Renal cortical epithelial cell (primary cell): ENCODE measurements around the gene CEP170. TPM values are rescaled to one million over a fixed set of nuclear protein-coding genes. Genes with fewer than 3 reads are reported as not detected.
"Not testable (repeated sequence)": the region's sequence is repeated elsewhere in the genome, so short reads cannot be mapped to it uniquely, and the experiment has no call there.

Experiments used
- DNase-seq: peaks from one replicate; pipeline ENCODE4 v3.0.0-alpha.2; 2011; ENCODE audit warnings: low read depth
- total RNA-seq: library from RNA; depleted of rRNA; stranded (reverse); fragments of >200 nt; gene quantifications from 2 replicates; pipeline ENCODE4 v1.2.3, GENCODE V29; 2014

The CEP170 gene
- total RNA-seq, 1 donor from 2014 or later: 76.9 TPM

DNA sequence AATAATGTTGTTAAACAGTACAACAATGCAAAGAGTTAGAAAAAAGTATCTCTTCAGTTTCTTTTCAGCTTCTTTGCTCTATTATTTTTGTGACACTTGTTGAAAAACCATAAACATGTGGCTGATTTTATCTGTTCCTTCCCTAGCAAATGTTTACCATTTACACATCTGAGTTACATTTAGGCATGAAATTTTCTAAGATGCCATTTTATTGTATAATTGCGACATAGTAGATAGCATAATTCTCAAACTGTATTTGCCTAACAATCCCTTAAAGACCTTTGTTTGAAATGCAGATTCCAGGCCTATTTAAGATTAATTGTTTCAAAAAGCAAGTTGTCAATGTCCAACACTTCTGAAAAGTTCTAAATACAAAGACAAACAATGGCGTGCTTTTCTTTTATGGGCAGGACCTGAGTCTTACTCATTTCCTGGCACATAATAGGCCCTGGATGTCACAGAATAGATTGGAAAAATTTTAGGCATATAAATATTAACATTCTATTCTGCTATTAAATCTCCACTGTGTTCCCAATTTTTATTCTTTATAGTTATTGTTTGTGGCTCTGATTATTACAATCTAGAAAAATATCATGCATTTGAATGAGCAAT, 81.2 kb downstream of the CEP170 start:
- not testable (repeated sequence) for DNase-seq

DNA sequence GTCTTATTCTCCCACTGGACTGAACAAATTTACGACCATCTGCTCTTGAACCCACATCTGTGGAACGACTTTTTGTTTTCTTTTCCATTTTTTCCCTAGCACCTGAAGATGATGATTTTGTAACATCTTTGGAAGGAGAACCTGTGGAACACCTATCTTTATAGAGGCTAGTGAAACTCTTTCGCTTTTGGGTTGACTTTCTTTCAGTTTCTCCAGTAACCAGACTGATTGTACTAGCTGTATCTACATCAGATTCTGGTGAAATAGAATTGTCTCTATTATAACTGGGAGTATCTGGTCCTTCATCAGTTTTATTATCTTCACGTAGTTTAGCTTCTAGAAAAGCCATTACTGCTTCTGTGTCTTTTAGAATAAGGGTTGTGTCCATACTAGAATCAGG, 90.2 kb downstream of the CEP170 start:
- DNase-seq: not testable (repeated sequence)

DNA sequence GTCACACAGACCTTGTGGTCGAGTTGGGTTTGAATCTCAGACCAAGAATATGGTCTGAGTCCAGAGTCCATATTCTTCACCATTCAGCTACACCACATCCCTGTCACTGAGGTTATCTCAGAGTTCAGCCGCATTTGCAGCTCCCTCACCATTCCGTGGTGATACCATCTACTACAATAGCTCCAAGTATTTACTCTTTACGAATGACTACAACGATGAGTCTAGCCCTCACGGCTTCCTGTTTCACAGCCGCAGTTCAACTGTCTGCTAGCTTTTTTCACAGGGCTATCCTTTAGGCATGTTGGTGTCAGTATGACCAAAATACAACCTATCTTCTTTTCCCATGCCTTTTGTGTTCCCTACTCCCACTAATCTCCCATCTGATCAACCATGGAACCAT, 104.2 kb downstream of the CEP170 start:
- not testable (repeated sequence) for DNase-seq

DNA sequence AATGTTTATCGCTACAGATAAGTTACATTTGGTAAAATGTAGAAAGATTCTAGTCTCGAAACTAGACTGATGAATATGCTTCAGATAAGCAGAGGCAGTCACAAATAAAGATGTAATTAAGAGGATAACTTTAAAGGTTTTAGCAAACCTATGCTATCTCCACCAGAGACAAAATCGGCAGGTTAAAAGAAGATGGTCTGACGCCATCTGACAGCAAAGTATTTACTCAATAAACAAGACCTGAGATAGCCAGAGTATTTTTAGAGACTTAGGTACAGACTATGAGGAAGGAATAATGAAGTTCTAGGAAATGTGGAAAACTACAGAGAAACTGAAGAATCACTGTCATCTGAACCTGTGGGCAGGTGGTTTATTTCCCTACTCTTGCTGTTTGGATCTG, 106.0 kb downstream of the CEP170 start:
- not testable (repeated sequence) for DNase-seq

DNA sequence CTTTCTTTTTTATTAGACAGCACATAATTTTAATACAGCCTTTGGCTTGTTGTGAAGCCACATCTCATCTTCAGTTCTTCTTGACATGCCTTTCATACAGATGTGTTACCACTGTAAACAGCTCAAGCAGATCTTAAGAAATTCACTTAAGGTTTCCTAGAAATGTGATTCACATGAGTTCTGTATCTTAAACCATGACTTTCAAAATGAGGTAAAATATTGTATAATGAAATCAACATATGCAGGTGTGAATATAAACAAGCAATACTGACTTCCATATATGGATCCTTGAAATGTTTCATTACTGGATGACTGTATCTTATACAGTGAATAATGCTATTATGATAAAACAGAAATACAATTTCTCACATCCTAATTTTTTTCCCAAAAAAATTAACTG, 107.7 kb downstream of the CEP170 start:
- not testable (repeated sequence) for DNase-seq

DNA sequence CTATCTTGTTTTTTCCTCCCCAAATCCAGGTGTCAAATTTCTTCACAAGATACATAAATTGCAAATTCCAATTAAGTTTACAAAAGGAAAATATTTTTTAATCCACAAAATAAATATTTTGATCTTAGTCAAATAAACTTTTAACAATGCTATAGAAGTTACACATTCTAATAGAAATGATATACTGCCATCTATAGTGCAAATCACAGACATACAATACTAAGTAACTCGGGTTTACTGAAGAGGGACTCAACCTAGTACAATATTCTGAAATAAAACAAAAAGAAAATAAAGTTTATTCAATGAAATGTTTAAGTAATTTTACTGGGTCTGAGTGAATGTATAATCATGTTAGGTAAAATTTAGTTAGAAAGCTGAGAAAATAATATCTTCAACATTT, 114.6 kb downstream of the CEP170 start:
- not testable (repeated sequence) for DNase-seq

DNA sequence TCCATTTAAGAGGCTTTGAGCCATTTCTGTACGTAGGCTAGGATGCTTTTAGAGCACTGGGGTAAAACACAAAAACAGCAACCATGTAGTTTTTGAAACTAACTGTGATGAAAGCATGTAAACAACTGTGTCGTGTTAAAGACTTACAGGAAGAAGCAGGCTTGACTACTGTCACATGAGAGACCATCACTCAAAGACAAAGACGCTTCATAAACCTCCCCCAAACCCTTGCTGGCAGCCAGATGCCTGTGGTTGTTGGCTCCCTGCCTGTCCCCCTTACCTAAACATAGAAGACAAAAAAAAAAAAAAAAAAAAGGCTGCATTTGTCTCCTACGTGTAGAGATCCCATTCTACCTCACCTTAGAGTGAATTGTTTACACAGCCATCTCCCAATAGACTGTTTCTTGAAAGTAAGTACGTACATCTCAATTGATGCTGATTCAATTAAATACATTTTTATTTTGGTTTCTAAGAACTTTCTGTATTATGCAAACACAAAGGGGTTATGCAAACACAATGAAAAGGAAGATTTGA, 132.1 kb downstream of the CEP170 start:
- DNase-seq: not testable (repeated sequence)

DNA sequence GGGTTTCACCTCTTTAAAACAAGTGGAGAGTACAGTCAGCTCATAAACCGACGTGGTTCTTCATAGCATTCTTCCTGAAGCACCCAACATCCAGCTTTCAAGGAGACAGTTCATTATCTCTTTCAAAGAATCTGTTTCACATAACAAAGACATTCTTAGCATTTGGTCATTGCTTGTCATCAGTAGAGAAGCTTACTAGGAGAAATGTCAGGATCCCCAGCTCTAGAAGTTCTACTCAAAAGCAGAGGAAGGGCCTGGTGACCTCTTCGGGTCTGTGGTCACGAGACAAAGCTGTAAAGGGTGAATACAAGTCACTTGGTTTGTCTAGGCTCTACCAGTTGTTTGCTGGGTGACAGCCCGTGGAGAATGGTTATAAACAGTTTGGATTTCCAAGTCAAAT, 133.1 kb downstream of the CEP170 start:
- not testable (repeated sequence) for DNase-seq

DNA sequence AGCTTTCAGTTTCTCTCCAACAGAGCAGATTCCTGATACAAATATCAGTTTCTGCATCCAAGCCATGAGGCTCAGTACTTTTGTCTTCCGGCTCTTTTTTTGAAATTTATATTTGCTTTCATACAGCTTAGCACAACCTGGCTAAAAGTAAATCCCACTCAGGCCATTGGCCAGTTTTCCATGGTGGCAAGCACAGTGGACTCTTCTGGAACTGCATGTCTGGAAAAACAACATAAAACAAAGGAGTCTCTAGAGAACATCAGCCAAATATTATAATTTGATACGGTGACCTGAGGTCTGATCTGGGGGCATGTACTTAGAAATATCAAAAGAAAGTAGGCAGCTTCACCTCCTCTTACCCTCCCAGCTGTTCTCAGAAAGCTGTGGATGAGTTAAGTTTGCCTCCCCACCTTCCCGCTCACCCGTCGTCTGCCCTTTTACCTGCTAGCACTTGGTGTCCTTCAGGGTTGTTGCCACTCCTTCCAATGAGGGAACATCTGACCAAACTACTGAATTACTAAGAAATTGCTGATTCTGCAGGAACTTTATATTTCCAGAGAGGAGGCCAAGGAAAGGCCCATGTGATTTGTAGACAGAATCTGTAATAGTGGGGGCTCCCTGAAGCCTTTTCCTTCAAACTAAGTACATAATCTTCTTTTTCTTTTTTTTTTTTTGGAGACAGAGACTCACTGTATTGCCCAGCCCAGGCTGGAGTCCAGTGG, 136.3 kb downstream of the CEP170 start:
- DNase-seq: not testable (repeated sequence)

DNA sequence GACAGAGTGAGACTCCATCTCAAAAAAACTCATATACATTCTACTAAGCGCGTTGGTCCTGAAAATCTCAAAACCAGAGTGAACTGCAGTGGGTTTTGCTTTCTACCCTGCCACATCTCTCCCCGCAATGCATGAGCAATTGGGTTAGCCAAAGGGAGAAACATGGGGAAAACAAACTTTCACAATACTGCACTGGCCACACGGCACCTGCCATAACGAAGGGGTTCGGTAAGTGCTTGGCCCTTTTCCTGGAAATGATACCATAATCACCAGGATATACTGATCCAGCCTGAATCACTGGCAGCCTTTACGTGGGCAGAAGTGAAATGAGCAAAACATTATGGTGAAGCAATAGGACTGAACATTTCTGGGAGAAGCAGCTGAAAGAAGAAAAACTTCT, 138.9 kb downstream of the CEP170 start:
- DNase-seq: not testable (repeated sequence)

DNA sequence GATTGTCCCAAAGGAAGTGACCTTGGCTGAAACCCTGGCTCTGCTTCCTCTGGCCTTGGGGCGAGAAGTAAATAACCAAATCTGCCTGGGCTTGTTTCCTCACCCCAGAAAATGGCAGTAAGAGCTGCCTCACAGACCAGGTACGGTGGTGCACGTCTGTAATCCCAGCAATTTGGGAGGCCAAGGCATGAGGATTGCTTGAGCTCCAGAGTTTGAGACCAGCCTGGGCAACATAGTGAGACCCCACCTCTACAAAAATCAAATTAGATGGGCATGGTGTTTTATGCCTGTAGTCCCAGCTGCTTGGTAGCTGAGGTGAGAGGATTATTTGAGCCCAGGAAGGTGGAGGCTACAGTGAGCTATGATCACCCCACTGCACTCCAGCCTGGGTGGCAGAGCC, 140.3 kb downstream of the CEP170 start:
- not testable (repeated sequence) for DNase-seq

DNA sequence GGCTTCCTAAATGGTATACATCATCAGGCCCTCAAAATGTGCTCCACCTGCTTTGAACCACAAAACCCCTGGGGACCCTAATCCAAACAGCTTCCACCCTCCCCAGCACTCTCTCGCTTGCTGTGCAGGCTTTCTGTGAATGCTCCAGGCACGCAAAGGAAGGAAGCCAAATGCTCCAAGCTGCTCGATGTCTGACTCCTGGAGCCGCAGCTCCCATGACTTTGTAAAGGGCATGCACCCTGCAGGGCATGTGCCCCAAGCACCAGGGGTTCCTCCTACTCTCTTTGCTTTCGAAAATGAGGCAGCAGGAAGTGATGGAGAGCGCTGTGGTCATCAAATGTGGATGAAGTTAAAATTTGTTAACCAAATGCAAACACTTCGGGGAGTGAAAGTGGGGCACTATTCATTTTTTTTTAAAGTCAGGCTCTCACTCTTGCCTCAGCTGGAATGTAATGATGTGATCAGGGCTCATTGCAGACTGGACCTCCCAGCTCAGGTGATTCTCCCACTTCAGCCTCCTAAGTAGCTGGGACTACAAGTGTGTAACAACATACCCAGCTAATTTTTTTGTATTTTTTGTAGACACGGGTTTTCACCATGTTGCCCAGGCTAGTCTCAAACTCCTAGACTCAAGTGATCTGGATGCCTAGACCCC, 140.9 kb downstream of the CEP170 start:
- not testable (repeated sequence) for DNase-seq

DNA sequence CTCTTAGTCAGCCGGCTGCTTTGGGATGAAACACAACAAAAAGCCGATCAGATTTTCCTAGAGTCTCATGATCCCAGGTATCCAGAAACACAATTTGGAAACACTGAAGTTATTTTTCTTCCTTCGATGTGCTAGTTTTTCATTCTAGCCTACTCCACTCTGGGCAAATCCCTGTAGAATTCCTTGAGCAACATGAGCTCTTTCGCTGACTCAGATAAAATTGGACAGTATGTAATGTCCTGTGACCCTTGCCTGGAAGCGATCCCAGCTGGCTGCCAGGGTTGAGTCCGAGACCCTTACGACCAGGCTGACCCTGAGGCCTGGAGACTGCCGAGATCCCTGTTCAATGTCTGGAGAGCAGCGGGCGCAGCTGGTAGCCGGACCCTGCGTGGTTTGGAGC, 147.9 kb downstream of the CEP170 start:
- DNase-seq: not testable (repeated sequence)

DNA sequence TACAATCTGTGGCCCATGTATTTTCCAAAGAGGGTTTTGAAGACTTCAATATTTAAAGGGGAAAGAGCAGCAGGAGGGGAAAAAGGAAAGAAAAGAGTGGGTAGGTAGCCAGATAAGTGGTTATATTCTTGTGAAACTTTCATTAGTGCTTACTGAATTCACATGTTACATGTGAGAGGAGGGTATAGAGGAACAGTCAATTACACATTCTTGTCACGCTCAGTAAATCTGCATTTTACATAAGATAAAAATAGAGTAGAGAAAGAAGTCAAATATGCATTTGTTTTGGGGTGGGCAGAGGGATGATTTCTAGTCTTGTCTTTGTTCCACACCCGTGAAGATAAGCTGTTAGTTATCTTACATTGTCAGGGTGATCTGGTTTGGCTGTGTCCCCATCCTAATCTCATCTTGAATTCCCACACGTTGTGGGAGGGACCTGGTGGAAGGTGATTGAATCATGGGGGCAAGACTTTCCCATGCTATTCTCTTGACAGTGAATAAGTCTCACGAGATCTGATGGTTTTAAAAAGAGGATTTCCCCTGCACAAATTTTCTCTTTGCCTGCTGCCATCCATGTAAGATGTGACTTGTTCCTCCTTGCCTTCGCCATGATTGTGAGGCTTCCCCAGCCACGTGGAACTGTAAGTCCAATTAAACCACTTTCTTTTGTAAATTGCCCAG, 149.3 kb downstream of the CEP170 start:
- DNase-seq: not testable (repeated sequence)

DNA sequence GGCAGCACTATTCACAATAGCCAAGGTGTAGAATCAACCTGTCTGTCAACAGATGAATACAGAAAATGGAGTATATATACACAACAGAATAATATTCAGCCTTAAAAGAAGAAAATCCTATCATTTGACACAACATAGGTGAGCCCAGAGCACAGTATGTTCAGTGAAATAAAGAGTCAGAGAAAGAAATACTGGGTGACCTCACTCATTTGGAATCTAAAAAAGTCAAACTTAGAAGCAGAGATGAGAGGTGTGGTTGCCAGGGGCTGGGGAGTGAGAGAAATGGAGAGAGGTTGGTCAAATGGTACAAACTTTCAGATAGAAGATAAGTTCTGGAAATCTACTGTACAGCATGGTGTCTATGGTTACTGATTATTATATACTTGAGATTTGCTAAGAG, 150.0 kb downstream of the CEP170 start:
- DNase-seq: not testable (repeated sequence)

DNA sequence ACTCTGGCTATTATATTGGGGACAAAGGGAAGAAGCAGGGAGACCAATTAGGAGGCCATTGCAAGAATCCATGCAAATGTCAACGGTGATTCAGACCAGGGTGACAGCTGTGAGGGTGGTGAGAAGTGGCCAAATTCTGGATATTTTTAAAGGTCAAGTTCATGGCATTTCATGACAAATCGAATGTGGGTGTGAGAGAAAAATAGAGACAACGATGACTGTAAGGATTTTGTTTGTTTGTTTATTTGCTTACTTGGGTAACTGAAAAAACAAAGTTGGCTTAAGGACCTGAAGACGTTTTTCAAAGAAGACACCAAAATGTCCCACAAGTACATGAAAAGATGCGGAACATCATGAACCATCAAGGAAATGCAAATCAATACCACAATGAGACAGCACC, 150.6 kb downstream of the CEP170 start:
- not testable (repeated sequence) for DNase-seq

DNA sequence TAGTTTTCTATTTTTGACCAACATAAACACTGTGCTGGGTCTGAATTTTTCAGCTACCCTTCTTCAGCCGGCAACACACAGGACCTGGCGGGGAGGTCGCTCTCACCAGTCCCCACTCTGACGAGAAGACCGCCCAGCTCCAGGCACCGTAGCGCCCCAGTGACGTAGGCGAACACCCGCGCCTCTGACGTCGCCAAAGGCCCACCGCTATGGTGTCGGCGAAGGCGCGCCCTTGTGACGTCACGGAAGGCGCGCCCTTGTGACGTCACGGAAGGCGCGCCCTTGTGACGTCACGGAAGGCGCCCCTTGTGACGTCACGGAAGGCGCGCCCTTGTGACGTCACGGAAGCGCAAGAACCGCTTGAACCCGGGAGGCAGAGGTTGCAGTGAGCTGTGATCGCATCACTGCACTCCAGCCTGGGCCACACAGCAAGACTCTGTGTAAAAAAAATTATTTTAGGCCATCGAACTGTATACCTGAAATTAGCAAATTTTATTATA, 153.5 kb downstream of the CEP170 start:
- peak; percentile 22 for DNase-seq

DNA sequence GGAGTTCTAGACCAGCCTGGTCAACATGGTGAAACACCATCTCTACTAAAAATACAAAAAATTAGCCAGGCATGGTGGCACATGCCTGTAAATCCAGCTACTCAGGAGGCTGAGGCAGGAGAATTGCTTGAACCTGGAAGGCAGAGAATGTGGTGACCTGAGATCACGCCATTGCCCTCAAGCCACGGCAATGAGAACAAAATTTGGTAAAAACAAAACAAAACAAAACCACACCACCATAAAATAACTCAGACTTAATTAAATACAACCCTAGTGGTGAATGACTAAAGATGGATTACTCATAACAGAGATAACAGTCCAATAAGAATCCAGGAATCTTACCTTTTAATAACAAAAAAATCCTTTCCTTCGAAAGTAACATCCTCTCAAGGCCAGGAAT, 167.7 kb downstream of the CEP170 start:
- not testable (repeated sequence) for DNase-seq
